Neural cell (in vitro differentiated cells): Measurements from ENCODE around the gene SSBP2.
"Not testable (repeated sequence)": the region's sequence is repeated elsewhere in the genome, so short reads cannot be mapped to it uniquely, and the experiment has no call there.

Experiments used
- EP300 ChIP-seq: fragments of 450-650 bp; conservative IDR thresholded peaks from 2 replicates; pipeline ENCODE4 v1.6.1; 2014; ENCODE audit warnings: antibody characterized with exemption, mild to moderate bottlenecking, moderate library complexity; ENCODE audit not compliant: poor library complexity, severe bottlenecking
- EZH2 ChIP-seq: fragments of 200-600, 300-800 bp; shearing (Covaris generic), sonication (generic); IDR thresholded peaks from 2 replicates; pipeline ENCODE4 v1.6.1; 2014; ENCODE audit warnings: antibody characterized with exemption, low read length, borderline replicate concordance, mild to moderate bottlenecking; ENCODE audit not compliant: insufficient read depth, poor library complexity, severe bottlenecking
- MXI1 ChIP-seq: fragments of 450-650 bp; conservative IDR thresholded peaks from 2 replicates; pipeline ENCODE4 v1.6.1; 2014; ENCODE audit warnings: antibody characterized with exemption, mild to moderate bottlenecking; ENCODE audit not compliant: poor library complexity, severe bottlenecking
- POLR2AphosphoS5 ChIP-seq: IDR thresholded peaks from 2 replicates; pipeline ENCODE4 v1.6.1; 2012
- RAD21 ChIP-seq: fragments of 450-650 bp; conservative IDR thresholded peaks from 2 replicates; pipeline ENCODE4 v1.6.1; 2014; ENCODE audit warnings: antibody characterized with exemption, mild to moderate bottlenecking, moderate library complexity
- REST ChIP-seq: IDR thresholded peaks from 2 replicates; pipeline ENCODE4 v1.6.1; 2012; ENCODE audit warnings: borderline replicate concordance
- SMC3 ChIP-seq: fragments of 450-650 bp; conservative IDR thresholded peaks from 2 replicates; pipeline ENCODE4 v1.6.1; 2014; ENCODE audit warnings: antibody characterized with exemption, mild to moderate bottlenecking, moderate library complexity; ENCODE audit not compliant: poor library complexity
- TAF1 ChIP-seq: IDR thresholded peaks from 2 replicates; pipeline ENCODE4 v1.6.1; 2012; ENCODE audit warnings: low read depth
- TF ChIP-seq, protein P1 (sequence below): fragments of 450-650 bp; IDR thresholded peaks from 2 replicates; pipeline ENCODE4 v1.5.1; 2014; ENCODE audit warnings: antibody characterized with exemption, mild to moderate bottlenecking, moderate library complexity; ENCODE audit not compliant: poor library complexity, severe bottlenecking

- TF ChIP-seq, protein P1, sequence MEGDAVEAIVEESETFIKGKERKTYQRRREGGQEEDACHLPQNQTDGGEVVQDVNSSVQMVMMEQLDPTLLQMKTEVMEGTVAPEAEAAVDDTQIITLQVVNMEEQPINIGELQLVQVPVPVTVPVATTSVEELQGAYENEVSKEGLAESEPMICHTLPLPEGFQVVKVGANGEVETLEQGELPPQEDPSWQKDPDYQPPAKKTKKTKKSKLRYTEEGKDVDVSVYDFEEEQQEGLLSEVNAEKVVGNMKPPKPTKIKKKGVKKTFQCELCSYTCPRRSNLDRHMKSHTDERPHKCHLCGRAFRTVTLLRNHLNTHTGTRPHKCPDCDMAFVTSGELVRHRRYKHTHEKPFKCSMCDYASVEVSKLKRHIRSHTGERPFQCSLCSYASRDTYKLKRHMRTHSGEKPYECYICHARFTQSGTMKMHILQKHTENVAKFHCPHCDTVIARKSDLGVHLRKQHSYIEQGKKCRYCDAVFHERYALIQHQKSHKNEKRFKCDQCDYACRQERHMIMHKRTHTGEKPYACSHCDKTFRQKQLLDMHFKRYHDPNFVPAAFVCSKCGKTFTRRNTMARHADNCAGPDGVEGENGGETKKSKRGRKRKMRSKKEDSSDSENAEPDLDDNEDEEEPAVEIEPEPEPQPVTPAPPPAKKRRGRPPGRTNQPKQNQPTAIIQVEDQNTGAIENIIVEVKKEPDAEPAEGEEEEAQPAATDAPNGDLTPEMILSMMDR = not testable (repeated sequence)
- TF ChIP-seq EZH2, REST, POLR2AphosphoS5, EP300, RAD21, SMC3, TAF1, MXI1: not testable (repeated sequence)
Measured at GRCh38 chr5:81592085-81592484, 158.8 kb downstream of the SSBP2 start.
